Activated CD4-positive, alpha-beta T cell treated with anti-CD3 and anti-CD28 coated beads for 4 hours (primary cell): Measurements from ENCODE around the gene EVA1A.

ENCODE experiments used
- DNase-seq, 2 donors: peaks; one replicate each; pipeline ENCODE4 v3.0.0-alpha.2; 2020

EVA1A gene

DNA sequence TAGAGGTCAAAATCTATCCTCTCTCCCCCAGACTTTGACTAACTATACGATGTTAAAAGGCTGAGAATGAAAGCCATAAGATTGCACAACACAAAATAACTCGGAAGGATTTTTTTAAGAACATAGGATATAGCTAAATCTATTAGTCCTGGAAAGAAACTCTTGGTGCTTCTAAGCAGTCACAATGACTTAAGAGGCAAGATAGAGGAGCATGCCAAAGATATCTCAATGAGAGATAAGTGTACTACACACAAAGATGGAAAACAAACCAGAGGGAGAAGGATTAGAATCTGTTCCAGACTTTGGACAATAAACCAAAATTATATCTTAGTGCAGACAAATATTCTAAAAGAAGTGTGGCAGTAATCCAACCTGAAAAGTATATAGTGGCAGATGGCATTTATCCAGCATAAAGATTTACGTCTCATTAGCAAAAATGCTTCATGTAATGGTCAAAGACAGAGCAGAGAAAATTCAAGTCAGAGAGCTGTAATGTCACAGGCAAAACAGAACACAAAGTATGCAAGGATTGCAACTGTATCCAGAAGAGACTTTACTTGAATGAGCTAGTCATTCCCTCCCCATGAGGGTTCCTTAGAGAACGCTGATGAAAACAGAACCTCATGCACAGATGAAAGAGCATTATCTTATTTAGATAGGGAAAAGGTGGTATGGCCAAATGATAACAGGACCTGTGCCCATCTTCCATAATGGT is 28.8 kb upstream of the EVA1A start:
- no peak for DNase-seq

- DNase-seq: no peak
These were observed 27.3 kb upstream of the EVA1A start for GRCh38 chr2:75587954-75588587.

- DNase-seq: no peak
These were observed 26.2 kb upstream of the EVA1A start for GRCh38 chr2:75586971-75587370.

DNA sequence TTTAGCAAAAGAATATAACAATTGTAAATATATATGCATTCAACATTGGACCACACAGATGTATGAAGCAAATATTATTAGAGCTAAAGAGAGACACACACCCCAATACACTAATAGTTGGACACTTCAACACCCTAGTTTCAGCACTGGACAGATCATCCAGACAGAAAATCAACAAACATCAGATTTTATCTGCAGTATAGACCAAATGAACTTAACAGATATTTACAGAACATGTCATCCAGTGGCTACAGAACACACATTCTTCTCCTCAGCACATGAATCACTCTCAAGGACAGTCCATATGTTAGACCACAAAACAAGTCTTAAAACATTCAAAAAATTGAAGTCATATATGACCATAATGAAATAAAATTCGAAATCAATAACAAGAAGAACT is 22.1 kb upstream of the EVA1A start:
- no peak for DNase-seq

DNA sequence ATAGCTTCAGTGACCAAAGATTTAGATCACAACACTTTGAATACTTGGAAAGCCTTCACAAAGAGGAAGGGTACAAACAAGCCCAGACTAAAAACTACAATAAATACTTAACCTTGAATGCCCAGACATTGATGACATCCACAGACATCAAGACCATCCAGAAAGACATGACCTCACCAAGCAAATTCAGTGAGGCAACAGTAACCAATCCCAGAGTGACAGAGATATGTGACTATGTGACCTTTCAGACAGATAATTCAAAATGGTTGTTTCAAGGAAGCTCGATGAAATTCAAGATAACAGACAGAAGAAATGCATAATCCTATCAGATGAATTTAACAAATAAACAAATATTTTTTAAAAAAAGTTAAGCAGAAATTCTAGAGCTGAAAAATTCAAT is 19.9 kb upstream of the EVA1A start:
- no peak for DNase-seq

- no peak for DNase-seq
These were observed 19.4 kb upstream of the EVA1A start for GRCh38 chr2:75580156-75580555.

GRCh38 chr2:75579186-75579585 is 18.4 kb upstream of the EVA1A start:
- no peak for DNase-seq

GRCh38 chr2:75577280-75577679 is 16.5 kb upstream of the EVA1A start:
- no peak for DNase-seq

- DNase-seq: no peak
These were observed 13.4 kb upstream of the EVA1A start for GRCh38 chr2:75574106-75574505.

DNA sequence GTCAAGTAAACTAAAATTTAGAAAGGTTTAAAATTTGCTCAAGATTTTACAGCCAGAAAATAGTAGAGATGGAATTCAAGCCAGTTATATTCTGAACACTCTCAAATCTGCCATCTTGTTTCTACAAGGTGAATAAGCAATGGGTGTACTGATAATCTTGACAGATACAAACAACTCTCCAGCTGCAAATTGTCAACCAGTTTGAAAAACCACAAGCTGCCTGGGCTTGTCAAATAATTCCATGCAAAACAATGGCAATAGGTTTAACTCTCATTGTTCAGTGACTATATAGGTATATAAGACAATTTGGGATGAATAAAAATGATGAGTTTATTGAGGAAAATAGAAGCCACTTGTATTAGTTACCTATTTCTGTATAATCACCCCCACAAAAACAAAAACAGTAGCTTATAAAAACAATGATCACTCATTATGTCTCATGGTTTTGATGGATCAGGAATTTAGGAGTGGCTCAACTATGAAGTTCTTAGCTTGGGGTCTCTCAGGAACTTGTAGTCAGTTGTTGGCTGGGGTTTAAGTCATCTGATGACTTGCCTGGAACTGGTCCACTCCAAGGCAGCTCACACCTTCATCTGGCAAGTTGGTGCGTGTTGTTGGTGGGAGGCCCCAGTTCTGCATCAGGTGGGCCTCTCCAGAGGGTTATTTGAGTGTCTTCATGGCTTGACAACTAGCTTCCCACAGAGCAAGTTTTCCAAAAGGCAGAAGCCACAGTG is 12.6 kb upstream of the EVA1A start:
- DNase-seq: no peak

- no peak for DNase-seq
These were observed 11.1 kb upstream of the EVA1A start for GRCh38 chr2:75571730-75572430.

- DNase-seq: no peak
These were observed 10.4 kb upstream of the EVA1A start for GRCh38 chr2:75570948-75571729.

DNA sequence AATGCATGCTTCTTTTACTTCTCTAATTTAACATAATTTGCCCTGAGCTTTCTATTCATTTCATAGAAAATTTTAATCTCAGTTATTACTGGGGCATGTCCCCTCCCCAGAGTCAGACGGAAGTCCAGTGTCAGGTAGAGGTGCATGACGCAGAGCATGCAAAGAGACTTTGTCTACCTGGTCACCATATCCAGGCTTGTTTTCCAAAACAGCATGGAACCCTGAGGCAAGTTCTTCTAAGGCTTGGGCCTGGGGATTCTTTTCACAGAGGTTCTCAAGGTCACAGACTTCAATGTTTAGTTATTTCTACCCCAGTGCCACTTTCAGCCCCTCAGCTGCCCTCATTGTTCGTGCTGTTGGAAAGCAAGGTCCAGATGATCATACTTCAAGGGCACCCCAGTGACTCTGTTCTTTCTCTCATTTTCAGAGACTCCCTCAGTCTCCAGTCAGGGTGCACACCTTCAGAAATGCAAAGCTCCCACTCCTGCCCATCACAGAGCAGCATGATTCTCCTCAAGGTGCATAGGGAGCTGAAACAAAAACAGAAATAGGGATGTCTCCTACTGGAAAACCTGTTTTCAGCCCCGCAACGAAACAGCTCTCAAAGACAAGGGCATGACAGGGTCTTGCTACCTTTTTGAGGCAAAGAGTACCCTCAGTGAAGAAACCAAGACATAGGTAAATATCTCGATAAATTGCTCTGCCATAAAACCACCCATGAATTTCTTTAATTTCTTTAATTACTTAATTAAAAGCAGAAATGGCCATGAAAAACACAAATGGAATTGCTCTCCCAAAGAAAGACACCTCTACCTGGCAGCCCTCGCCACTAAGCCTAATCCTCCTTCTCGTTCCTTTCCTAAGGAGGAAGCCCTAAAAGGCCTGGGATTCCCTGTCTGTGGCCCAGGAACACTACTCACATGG is 9.5 kb upstream of the EVA1A start:
- DNase-seq: no peak

DNA sequence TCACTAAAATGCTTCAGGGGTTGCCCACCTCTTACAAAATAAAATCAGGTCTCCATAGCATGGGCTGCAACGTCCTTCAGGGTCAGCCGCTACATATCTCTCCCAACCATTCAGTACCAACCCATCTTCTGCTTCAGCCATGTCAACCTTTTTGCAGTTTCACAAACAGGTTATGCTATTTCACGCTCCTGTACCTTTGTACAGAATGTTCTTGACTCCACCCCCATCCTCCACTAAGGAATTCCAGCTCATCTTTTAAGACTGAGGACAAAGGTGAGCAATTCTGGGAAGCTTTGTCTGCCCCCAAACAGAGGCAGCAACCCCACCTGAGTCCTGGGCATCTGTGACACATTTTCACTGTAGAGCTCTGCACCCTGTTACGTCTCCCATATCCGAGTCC is 8.8 kb upstream of the EVA1A start:
- DNase-seq: no peak

DNA sequence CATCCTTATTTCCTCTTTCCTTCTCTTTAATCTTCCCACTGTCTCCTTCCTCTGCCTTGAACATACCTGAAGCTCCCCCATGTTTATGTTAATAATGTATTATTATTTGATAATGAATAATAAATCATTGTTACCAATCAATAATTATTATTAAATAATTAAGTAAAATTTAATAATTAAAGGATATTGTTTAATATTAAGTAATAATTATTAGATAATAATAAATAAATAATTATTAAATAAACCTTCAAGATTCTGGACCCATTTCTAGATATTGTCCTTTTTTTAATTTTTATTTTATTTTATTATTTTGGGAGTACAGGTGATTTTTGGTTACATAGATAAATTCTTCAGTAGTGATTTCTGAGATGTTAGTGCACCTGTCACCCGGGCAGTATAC is 7.4 kb upstream of the EVA1A start:
- DNase-seq: no peak

DNA sequence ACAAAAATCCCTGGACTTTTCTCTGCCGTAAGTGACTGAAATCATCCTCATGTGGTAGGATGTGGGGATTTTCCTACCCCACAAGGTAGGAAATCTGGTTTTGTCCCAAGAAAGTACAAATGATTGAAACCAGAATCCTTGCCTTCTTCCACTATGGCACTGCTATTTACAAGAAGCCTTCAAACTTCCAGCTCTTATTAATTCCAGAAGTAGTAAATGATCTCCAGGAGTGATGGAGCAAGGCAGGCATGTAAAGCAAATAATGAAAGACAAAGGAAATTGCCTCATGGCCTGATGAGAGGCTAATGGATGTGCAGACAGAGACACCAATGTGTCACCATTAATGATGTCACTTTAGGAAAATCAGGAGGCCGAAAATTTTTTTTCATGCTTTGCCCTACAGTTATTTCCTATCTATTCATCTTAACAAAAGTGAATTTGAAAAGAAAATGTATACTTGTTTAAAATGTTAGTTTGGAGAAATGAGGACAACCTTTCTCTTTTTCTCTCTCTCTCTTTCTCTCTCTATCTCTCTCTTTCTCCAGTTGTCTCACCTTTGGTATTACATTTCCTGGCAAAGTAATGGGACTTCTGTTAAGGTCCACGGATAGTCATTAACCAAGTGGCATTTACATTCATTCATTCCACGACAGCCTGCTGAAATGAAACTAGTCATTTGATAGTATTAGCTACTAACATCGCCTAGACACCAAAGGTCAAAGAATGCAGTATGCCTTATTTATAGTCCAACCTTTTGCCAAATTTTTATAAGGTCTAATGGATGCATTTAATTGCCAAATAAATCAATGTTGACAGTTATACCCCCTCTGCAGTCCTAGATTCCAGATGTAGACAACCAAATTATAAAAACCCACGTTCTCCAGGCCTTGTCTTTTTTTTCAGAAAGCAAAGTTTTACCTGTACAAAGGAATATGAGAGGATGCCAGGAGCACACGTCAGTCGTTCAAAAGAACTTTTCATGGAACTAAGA is 5.0 kb upstream of the EVA1A start:
- DNase-seq: no peak

DNA sequence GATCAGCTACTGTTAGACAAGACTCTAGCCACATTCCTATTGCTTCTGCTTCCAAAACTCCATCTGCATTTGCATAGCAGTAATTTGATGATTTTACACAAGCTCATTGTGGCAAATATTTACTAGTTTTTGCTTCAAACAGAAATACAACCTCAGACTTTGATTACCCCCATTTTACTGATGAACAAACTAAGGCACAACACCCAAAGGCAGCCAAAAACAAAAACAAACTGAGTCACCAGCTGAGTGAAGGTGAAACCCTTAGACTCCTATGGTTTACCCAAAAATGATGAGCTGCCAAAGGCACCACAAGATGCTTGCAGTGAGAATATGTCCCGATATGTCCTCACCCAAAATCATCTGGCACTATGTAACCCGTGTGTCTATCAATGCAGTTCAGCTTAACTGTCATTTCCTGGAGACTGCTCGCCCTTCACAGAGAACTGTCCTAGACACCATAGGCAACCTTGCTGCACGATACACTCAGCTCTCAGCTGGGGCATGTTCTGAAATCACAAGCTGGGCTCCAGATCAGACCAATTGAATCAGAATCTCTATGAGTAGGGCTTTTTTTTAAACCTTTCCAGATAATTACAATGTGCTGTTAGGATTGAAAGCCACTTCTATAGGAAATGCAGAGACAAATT is 4.1 kb upstream of the EVA1A start:
- DNase-seq: no peak

DNA sequence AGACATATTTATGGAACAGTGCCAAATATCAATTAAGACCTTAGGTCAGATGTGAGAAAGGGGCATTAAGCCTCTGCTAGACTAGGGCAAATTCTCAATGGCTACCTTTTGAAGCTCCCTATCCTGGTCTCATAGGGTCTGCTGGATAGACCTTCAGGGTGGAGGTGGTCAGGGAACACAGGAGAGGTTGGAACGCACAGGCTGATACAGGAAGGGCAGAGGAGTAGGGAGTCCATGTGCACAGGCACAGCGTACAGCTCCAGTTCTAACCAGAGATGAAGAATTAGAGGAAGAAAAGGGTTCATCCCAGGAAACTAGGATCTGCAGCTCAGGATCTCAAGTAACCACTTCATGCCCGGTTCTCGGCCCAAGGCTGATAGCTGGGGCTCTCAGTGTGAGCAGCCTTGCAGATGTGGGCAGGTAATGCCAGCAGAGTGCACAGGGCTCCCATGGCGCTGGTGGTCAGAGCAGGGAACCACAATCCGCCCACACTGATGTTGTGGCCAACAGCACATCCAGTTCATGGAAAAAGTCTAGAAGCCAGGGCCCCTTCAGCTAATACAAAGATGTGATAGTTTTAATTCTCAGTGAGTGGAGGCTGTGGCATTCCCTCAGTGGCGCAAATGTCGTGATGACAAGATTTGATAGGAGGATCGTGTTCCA is 3.4 kb upstream of the EVA1A start:
- no peak for DNase-seq

DNA sequence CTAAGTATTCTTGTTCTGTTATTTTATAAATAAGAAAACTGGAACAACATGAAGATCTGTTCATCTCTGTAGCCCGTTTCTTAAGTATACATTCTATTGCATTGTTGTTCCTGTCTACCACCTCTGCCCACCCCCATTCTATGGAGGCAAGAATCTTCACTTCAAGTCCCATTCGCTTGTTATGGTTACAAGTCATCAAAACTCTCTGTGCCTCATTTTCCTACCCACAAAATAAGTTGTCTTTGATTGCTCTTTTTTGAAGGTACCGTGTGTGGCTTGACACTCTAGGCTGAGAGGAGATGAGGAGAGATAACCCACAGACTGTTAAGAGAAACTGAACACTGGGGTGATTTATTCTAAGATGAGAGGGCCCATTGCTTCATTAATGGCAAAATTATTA is 2.9 kb upstream of the EVA1A start:
- DNase-seq: no peak
